Activated CD4-positive, alpha-beta memory T cell treated with anti-CD3 and anti-CD28 coated beads, Interleukin-2, amount 10 ng/mL, durations not matched to agents 7 days and 5 days (primary cell): Measurements from ENCODE around the gene BCS1L. TPM values are rescaled to one million over a fixed set of nuclear protein-coding genes. Genes with fewer than 3 reads are reported as not detected.
A peak's percentile ranks its signal among the peaks of the same experiment; 100 is the strongest.

Experiments
- CTCF ChIA-PET: fragments of 350-600 bp; sonication (Branson Sonifier 250); formaldehyde crosslinking; loops from one replicate; lab custom pipeline; 2021; ENCODE audit warnings: antibody characterized with exemption, inconsistent platforms; lab: Charles Lee
- POLR2A ChIA-PET: fragments of 350-600 bp; sonication (Branson Sonifier 250); formaldehyde crosslinking; loops from one replicate; lab custom pipeline; 2021; ENCODE audit warnings: antibody characterized with exemption; lab: Charles Lee
- DNase-seq: peaks from one replicate; pipeline ENCODE4 v3.0.0-alpha.2; 2020
- H3K27ac Mint-ChIP-seq: one replicate; pipeline ENCODE4 v1.8.0; 2021; ENCODE audit warnings: mild to moderate bottlenecking, mixed read lengths
- H3K27me3 Mint-ChIP-seq: one replicate; pipeline ENCODE4 v1.8.0; 2021; ENCODE audit warnings: mixed read lengths
- H3K36me3 Mint-ChIP-seq: one replicate; pipeline ENCODE4 v1.8.0; 2021; ENCODE audit warnings: low read depth, mixed read lengths
- H3K4me1 Mint-ChIP-seq: one replicate; pipeline ENCODE4 v1.8.0; 2021; ENCODE audit warnings: mixed read lengths
- H3K4me3 Mint-ChIP-seq: one replicate; pipeline ENCODE4 v1.8.0; 2021; ENCODE audit warnings: mild to moderate bottlenecking, mixed read lengths
- H3K9me3 Mint-ChIP-seq: one replicate; pipeline ENCODE4 v1.8.0; 2021; ENCODE audit warnings: mixed read lengths
- total RNA-seq, 2 experiments: library from RNA; stranded (reverse); gene quantifications; one replicate each; pipeline ENCODE4 v1.2.3, GENCODE V29; 2021

The BCS1L gene
- total RNA-seq, 2 experiments from 2014 or later, result 35.0 to 39.8 TPM

DNA sequence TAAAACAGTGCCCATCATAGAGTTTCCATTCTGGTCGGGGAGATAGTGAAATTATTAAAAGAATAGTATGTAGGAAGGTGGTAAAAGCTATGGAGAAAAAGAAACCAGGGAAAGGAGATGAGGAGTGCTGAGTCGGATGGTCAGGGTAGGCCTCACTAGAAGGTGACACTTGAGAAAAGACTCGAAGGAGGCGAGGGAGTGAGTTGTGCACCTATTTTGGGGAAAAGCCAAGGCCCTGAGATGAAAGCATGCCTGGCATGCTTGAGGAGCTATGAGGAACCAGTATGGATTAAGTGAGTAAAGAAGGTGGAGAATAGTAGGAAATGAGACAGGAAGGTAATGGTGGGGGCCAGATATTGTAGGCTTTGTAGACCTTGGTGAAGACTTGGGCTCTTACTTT lies 43.9 kb downstream of the BCS1L start:
- POLR2A ChIA-PET, result no interaction called here
- H3K27me3 Mint-ChIP-seq, result no peaks in the 10 kb centered on the region
- H3K9me3 Mint-ChIP-seq, result no peaks in the 10 kb centered on the region
- H3K4me3 Mint-ChIP-seq, result no peak overlapping the region
- H3K27ac Mint-ChIP-seq, result no peak overlapping the region
- H3K36me3 Mint-ChIP-seq, result no peaks in the 10 kb centered on the region
- DNase-seq, result no peak
- CTCF ChIA-PET, result interaction anchor here (1.1 to 2.8 kb wide), 3 partner anchors 7 to 24 kb away, joined by 3 to 12 read pairs (median 9); partner anchors contain the start of gene TTLL4
- peaks cover 16% of the 10 kb centered on the region for H3K4me1 Mint-ChIP-seq

GRCh38 chr2:218708086-218708485 lies 48.6 kb downstream of the BCS1L start:
- Mint-ChIP-seq H3K27me3 (no peaks in the 10 kb centered on the region), H3K27ac (peak overlapping the region; percentile 52), H3K9me3 (no peaks in the 10 kb centered on the region), H3K36me3 (no peaks in the 10 kb centered on the region), H3K4me3 (no peak overlapping the region), H3K4me1 (peaks cover 47% of the 10 kb centered on the region)
- DNase-seq, result peak; percentile 32
- CTCF ChIA-PET, result interaction anchor here (0.7 to 2.2 kb wide), 11 partner anchors 15 to 435 kb away, joined by 3 to 11 read pairs (median 4); partner anchors contain the start of genes BCS1L and ZNF142
- POLR2A ChIA-PET, result interaction anchor here (1.1 to 2.1 kb wide), 6 partner anchors 9 to 311 kb away, joined by 3 to 13 read pairs (median 4); partner anchors contain the start of genes BCS1L, RNF25, STK36 and ZNF142

- H3K4me3 Mint-ChIP-seq, result peak overlapping the region; percentile 93
- ChIA-PET CTCF (interaction anchor here (0.6 to 3.4 kb wide), 28 partner anchors 7 to 480 kb away, joined by 3 to 32 read pairs (median 4); partner anchors contain the start of genes BCS1L, RNF25, STK36 and ZNF142), POLR2A (interaction anchor here (0.6 to 1.9 kb wide), 7 partner anchors 12 to 490 kb away, joined by 3 to 18 read pairs (median 6); partner anchors contain the start of genes BCS1L, RNF25, STK36 and ZNF142)
- no peak for DNase-seq
- no peaks in the 10 kb centered on the region for H3K27me3 Mint-ChIP-seq
- no peak overlapping the region for H3K27ac Mint-ChIP-seq
- H3K4me1 Mint-ChIP-seq, result peaks cover 59% of the 10 kb centered on the region
- peaks cover 4% of the 10 kb centered on the region for H3K36me3 Mint-ChIP-seq
- H3K9me3 Mint-ChIP-seq, result no peaks in the 10 kb centered on the region
Measured at GRCh38 chr2:218709908-218710307, 50.4 kb downstream of the BCS1L start.

DNA sequence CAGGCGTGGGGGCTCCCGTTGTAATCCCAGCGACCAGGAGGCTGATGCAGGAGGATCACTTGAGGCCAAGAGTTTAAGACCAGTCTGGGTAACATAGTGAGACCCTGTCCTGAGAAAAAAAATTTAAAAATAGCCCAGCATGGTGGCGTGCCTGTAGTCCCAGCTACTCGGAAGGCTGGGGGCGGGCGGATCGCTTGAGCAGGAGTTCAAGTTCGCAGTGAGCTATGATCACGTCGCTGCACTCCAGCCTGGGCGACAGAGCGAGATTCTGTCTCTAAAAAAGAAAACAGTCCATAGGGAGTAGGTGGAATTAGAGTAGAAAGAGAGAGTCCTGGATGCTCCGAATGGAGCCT lies 50.8 kb downstream of the BCS1L start:
- Mint-ChIP-seq H3K9me3 (no peaks in the 10 kb centered on the region), H3K4me1 (peaks cover 60% of the 10 kb centered on the region), H3K27me3 (no peaks in the 10 kb centered on the region), H3K4me3 (peak overlapping the region; percentile 93), H3K27ac (no peak overlapping the region), H3K36me3 (peaks cover 4% of the 10 kb centered on the region)
- ChIA-PET POLR2A (interaction anchor here (0.6 to 1.9 kb wide), 7 partner anchors 12 to 490 kb away, joined by 3 to 18 read pairs (median 6); partner anchors contain the start of genes BCS1L, RNF25, STK36 and ZNF142), CTCF (interaction anchor here (0.6 to 3.4 kb wide), 30 partner anchors 8 to 678 kb away, joined by 3 to 32 read pairs (median 4); partner anchors contain the start of genes BCS1L, DNPEP, RNF25 and STK36)
- no peak for DNase-seq

GRCh38 chr2:218710687-218711549 lies 51.4 kb downstream of the BCS1L start, which contains the start of gene TTLL4:
Gene TTLL4 (plus strand): TSS chr2:218710835. CDS start chr2:218737677, 26,842 bp downstream.
- Mint-ChIP-seq H3K4me1 (peaks cover 62% of the 10 kb centered on the region), H3K36me3 (peaks cover 7% of the 10 kb centered on the region), H3K27ac (peak within 1 kb of the TSS; percentile 79), H3K4me3 (peak within 1 kb of the TSS; percentile 93), H3K9me3 (no peaks in the 10 kb centered on the region), H3K27me3 (no peaks in the 10 kb centered on the region)
- peak; percentile 98 for DNase-seq
- POLR2A ChIA-PET, result interaction anchor here (0.6 to 1.9 kb wide), 8 partner anchors 10 to 491 kb away, joined by 3 to 18 read pairs (median 6); partner anchors contain the start of genes BCS1L, RNF25, STK36 and ZNF142
- CTCF ChIA-PET, result interaction anchor here (0.6 to 3.4 kb wide), 32 partner anchors 8 to 677 kb away, joined by 3 to 32 read pairs (median 4); partner anchors contain the start of genes BCS1L, DNPEP, RNF25 and STK36

- POLR2A ChIA-PET, result interaction anchor here (0.6 to 1.9 kb wide), 6 partner anchors 10 to 377 kb away, joined by 3 to 18 read pairs (median 6); partner anchors contain the start of genes BCS1L, RNF25, STK36 and ZNF142
- Mint-ChIP-seq H3K27me3 (no peaks in the 10 kb centered on the region), H3K4me1 (peaks cover 63% of the 10 kb centered on the region), H3K4me3 (peak overlapping the region; percentile 93), H3K36me3 (peaks cover 9% of the 10 kb centered on the region), H3K9me3 (no peaks in the 10 kb centered on the region), H3K27ac (peak overlapping the region; percentile 79)
- CTCF ChIA-PET, result interaction anchor here (1.0 to 3.4 kb wide), 10 partner anchors 8 to 448 kb away, joined by 3 to 32 read pairs (median 8); partner anchors contain the start of genes BCS1L and ZNF142
- DNase-seq, result no peak
Measured at GRCh38 chr2:218711550-218711929, 52.1 kb downstream of the BCS1L start.

Other genes with a start within 250 kb of the BCS1L start
- not detected for gene VIL1, start 240.6 kb upstream of the BCS1L start, total RNA-seq
- gene USP37, start 91.3 kb upstream of the BCS1L start, total RNA-seq, result 10 to 100 TPM; 30.2 to 32.7 TPM
- gene CNOT9, start 90.8 kb upstream of the BCS1L start, total RNA-seq, result 10 to 100 TPM; 77.1 to 77.3 TPM
- under 1 TPM; 0.10 to 0.38 TPM for gene PLCD4, start 51.8 kb upstream of the BCS1L start, total RNA-seq
- gene ZNF142, start 60 bp upstream of the BCS1L start, total RNA-seq, result 10 to 100 TPM; 41.4 to 41.8 TPM
- 10 to 100 TPM; 15.1 to 21.9 TPM for gene RNF25, start 12.3 kb downstream of the BCS1L start, total RNA-seq
- gene STK36, start 12.4 kb downstream of the BCS1L start, total RNA-seq, result 10 to 100 TPM; 17.6 to 17.9 TPM
- gene TTLL4, start 51.2 kb downstream of the BCS1L start, total RNA-seq, result 10 to 100 TPM; 27.6 to 29.2 TPM
- gene CYP27A1, start 122.5 kb downstream of the BCS1L start, total RNA-seq, result not detected
- not detected for gene PRKAG3, start 172.1 kb downstream of the BCS1L start, total RNA-seq
- not detected for gene WNT6, start 200.1 kb downstream of the BCS1L start, total RNA-seq
- gene WNT10A, start 221.2 kb downstream of the BCS1L start, total RNA-seq, result 1 to 10 TPM in 1 of 2 experiments, under 1 TPM in 1; 0.70 to 1.4 TPM